HG03575 (cell line): ENCODE results near the gene CLTCL1.

Experiments used
- ATAC-seq: cut with Tn5 transposase; IDR thresholded peaks from one replicate; pipeline ENCODE4 v1.9.1; 2021; ENCODE audit not compliant: unreplicated experiment, insufficient number of reproducible peaks, low FRiP score; ENCODE audit errors: extremely low read depth

The CLTCL1 gene

DNA sequence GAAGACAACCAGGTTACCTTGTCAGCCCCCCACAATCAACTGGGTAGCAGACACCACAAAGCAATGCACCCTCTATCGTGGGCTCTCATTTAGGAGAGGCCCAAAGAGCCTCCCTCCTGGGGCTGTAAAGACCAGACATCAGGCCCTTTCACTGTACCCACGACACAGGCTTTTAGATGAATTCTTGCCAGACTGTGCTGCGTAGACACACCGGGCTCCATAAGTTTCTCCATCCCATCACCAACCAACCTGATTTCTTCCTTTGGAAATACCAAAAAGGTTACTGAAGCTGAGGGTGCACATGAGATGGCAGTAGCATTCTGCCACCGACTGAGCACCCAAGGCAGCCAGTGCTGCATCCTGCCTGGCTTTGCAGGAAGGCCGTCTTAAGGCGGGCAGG lies 66.5 kb downstream of the CLTCL1 start:
- ATAC-seq, result no peak

GRCh38 chr22:19224557-19224956 lies 67.0 kb downstream of the CLTCL1 start:
- no peak for ATAC-seq

DNA sequence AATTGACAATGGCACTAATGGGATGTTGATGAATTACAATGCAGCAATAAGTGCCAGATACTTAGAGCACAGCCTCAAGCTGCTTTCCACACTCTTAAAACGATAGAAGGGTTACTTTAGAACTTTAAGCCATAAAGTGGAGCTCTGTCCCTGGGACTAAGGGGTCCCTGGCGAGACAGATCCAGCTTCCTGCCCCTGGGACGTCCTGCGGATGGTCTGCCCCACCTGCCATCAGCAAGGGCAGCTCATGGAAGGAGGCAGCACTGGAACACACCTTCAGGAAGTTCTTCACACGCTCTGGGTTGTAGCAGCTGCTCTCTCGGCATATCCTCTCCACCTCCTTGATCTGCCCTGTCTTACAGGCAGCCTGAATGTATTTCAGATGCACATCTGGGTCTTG lies 67.9 kb downstream of the CLTCL1 start:
- no peak for ATAC-seq

DNA sequence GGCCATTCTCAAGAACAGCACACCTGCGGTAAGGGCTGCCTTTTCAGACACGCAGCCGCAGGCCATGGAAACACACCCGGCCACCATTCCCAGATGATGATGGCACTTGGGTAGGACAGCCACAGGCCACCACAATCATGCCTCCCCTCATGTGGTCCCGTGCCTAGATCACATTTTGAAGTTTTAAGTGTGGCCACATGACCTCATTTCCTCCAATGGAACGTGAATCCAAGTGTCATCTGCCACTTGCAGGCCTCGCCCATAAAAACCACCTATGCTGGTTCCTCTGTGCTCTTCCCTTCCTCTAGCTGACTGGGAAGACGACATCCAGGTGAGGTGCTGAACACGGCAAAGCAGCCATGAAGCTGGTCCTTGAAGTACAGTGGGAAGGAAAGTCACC lies 68.4 kb downstream of the CLTCL1 start:
- ATAC-seq, result no peak

GRCh38 chr22:19222242-19223005 lies 69.1 kb downstream of the CLTCL1 start:
- ATAC-seq, result no peak

DNA sequence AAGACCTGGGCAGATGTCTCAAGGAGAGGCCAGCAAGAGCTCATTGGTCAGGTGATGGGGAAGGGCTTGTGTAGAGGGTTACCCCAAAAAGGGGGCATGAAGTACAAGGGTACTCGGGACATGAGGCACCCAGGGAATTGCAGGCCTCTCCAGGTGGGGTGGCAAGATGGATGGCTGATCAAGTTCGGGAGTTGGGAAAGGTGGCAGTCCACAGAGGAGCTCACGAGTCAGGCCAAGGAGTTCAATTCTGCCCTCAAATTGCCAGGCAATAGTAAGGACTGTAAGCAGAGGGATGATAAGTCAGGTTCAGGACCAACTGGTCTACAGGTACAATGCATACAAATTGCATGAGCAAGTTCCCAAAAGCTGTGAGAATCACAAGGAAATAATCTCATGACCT lies 70.7 kb downstream of the CLTCL1 start:
- no peak for ATAC-seq

GRCh38 chr22:19218541-19219233 lies 72.8 kb downstream of the CLTCL1 start:
- ATAC-seq, result no peak

DNA sequence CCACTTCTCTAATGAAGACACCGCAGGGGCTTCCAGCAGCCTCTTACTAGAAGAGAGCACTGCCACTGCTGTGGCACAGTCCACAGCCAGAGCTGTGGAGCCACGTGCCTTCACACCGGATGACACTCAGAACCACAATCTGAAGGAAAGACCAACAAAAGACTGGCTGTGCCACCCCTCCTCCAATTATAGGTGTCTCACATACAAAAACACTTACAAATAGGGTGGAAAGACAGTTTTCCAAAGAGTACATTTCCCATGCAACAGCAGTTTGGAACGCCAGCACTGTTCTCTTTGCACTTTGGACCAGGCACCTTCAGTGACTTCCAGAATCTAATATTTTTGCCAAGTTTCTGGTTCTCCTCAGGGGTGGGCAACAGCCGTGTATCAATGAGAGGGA lies 74.9 kb downstream of the CLTCL1 start:
- ATAC-seq, result no peak

- no peak for ATAC-seq
These were observed 76.2 kb downstream of the CLTCL1 start for GRCh38 chr22:19215360-19215759.

DNA sequence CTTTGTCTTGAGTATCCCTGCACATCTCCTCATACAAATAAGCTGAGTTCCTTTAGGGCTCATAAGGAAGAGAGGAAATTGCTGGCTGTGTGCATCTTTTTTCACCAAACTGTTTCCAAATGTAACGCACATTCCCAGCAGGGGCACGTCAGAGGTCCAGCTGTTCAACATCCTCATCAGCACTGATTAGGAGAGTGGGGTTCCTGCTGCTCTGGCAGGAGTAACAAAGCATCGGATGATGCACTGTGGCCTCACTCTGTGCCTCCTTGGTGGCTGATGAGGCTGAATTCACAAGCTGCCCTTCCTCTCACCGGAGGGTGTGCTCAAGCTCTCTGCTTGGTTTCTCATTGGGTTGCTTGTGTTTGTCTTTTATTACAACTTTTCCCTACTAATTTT lies 77.4 kb downstream of the CLTCL1 start:
- no peak for ATAC-seq

DNA sequence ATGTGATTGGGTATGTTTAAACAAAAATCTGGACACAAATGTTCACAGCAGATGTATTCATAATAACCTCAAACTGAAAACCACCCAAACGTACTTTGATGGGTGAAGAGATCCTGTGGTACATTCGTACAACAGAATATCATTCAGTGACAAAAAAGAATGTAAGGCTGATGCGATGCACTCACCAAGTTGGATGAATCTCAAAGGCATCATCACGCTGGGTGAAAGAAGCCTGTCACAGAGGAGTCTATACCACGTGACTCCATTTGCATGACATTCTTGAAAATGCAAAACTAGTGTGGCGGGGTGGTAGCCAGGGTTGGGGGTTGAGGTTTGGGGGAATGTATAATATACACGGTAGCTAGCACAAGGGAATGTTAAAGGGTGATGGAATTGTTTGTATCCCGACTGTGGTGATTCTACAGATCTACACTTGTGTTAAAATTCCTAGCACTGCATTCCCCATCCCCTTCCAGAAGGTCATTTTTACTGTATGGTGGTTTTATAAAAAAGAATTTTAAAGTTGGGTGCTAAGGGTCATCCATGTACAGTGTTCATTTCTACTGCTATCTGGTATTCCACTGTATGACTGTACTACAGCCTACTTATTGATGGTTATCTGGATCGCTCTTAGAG lies 78.0 kb downstream of the CLTCL1 start:
- no peak for ATAC-seq

- no peak for ATAC-seq
These were observed 78.5 kb downstream of the CLTCL1 start for GRCh38 chr22:19213001-19213400.

- no peak for ATAC-seq
These were observed 79.1 kb downstream of the CLTCL1 start for GRCh38 chr22:19212302-19212870.

DNA sequence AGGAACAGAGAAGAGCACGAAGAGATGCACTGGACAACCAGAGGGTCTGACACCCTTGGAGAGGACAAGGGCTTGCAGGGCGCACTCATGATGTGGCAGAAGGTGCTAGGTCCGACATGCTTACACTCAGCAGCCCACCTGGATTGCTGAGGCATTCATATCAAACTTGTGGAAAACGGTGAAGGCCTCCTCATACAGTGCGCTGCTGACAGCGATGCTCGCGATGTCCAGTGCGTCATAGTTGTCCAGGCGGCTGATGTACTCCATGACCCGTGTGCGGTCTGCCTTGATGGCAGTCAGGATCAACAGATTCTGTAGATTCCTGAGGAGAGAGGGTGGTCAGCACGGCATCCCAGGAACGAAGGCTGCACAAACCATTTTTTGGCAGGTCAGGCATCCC lies 81.3 kb downstream of the CLTCL1 start:
- ATAC-seq, result no peak

GRCh38 chr22:19208287-19208847 lies 83.2 kb downstream of the CLTCL1 start:
- no peak for ATAC-seq

DNA sequence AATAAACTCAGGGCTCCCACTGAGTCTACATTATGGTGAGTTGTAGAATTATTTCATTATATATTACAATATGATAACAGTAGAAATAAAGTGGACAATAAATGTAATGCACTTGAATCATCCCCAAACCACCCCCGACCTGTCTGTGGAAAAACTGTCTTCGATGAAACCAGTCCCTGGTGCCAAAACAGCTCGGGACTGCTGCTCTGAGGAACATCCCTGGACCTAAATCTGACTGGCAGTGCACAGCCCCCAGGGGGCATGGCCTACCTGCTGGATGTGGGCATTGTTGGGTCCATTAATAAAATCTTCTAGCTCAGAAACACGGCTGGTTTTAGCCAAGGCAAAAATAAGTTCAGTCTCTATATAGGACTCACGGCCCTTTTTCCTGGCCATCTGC lies 83.6 kb downstream of the CLTCL1 start:
- ATAC-seq, result no peak

- no peak for ATAC-seq
These were observed 84.1 kb downstream of the CLTCL1 start for GRCh38 chr22:19207401-19207808.

- ATAC-seq, result no peak
These were observed 85.2 kb downstream of the CLTCL1 start for GRCh38 chr22:19206287-19206686.

DNA sequence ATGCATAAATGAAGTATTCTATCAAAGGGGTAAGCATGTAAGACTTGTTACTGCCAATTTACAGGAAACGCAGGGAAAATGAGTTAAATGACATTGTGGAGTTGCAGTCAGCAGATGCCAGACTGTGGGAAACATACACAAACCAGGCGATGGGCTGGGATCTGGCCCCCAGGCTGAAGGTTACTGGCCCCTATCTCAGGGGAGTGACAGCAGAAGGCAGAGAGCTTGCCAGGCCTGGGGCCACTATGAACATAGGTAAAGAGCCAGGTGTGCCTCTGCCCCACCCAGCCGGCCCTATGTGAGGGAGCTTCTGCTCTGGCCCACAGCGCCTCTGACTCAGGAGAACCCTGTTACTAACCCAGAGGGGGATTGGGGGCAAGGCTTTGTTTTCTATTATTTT lies 86.9 kb downstream of the CLTCL1 start:
- ATAC-seq, result no peak

GRCh38 chr22:19203834-19204233 lies 87.7 kb downstream of the CLTCL1 start:
- no peak for ATAC-seq
